C1 segment of cervical spinal cord (tissue), 14 donors: ENCODE data around the gene POTEM.
"Not testable (repeated sequence)": the region's sequence is repeated elsewhere in the genome, so short reads cannot be mapped to it uniquely, and the experiment has no call there.

Experiments used
- DNase-seq, 14 donors: peaks; one replicate each; lab custom pipeline; 2025; lab: John Stamatoyannopoulos, UW

POTEM gene

DNA sequence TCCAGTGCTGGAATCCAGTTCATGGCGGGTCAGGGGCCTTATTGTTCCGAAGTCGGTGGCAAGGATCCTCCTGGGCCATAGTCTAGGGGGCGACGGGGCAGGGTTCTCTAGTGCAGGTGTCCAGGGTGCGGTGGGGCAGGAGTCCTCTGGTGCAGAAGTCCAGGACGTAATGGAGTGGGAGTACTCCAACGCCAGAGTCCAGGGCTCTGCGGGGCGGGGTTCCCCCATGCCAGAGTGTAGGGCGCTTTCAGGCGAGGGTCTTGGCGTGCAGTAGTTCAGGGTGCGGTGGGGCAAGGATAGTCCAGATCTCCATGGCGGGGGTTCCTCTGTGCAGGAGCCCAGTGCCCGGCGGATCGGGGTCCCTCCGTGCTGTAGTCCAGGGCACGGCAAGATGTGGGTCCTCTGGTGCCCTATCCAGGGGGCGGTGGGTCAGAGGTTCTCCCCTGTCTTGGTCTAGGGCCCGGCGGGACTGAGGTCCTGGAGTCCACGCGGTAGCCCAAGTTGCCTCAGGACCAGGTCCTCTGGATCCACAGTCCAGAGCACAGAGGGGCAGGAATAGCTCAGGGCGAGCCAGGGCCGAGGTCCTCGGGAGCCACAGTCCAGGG, 70.9 kb downstream of the POTEM start:
- DNase-seq = not testable (repeated sequence)

DNA sequence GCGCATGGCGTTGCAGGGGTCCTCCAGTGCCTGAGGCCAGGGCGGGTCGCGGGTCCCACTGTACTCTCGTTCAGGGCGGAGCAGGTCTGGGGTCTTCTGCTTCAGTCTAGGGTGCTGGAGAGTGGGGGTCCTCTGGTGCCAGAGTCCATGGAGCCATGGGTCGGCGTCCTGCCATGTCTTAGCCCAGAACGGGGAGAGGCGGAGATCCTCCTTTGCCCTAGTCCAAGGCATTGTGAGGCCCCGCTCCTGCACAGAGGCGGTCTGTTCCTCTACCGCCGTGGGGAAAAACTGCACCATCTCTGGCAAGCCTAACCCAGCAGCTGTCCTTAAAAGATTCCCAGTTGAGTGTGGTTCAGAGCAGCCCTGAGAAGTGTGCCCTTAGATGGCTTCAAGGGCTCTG, 71.6 kb downstream of the POTEM start:
- not testable (repeated sequence) for DNase-seq

DNA sequence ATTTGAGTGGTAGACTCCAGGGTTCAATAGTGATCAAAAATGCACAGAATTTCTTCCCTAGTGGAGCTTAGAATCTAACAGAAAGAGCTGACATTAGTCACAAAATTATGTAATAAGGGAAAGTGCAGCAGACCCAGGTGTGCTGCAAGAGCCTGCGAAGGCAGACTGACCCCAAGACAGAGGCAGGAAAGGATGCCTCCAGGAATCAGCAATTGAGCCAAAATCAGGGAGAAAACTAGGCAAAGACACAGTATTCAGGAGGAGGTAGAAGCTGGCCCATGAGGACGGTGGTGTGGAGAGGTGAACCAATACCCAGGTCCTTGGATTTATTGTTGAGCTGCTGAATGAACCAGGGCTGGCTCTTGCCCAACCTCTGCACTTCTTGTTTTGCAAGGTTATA, 76.2 kb downstream of the POTEM start:
- DNase-seq = not testable (repeated sequence)
